IMR-90 (cell line): ENCODE results near the gene C5orf52. TPM values are rescaled to one million over a fixed set of nuclear protein-coding genes. Genes with fewer than 3 reads are reported as not detected.
"Not testable (repeated sequence)": the region's sequence is repeated elsewhere in the genome, so short reads cannot be mapped to it uniquely, and the experiment has no call there.

Experiments
- ATAC-seq: fragments of 200-7000 bp; cut with Tn5 transposase; 2 replicates; pipeline ENCODE4 v1.9.1; 2020; ENCODE audit warnings: low read depth, mild to moderate bottlenecking, moderate library complexity
- BruUV-seq: library from RNA; stranded (reverse); fragments of 400-500 nt; replicated peaks from 2 replicates; lab custom pipeline; 2021; lab: Mats Ljungman, UMichigan
- CTCF ChIA-PET: fragments of 300-600 bp; formaldehyde crosslinking; extraction: SDS; loops from one replicate; lab custom pipeline; 2021; ENCODE audit warnings: antibody characterized with exemption; lab: Yijun Ruan, JAX
- POLR2A ChIA-PET: fragments of 300-600 bp; sonication (Branson Sonifier 250); formaldehyde crosslinking; loops from one replicate; lab custom pipeline; 2022; ENCODE audit warnings: antibody characterized with exemption; ENCODE audit not compliant: unreplicated experiment; lab: Charles Lee
- DNase-seq: peaks from one replicate; pipeline ENCODE4 v3.0.0; 2013
- H2AFZ ChIP-seq: replicated peaks from 2 replicates; pipeline ENCODE3; 2013; ENCODE audit warnings: low read length, mild to moderate bottlenecking; ENCODE audit not compliant: poor library complexity
- H2AK5ac ChIP-seq: 2 replicates; pipeline ENCODE4 v1.6.1; 2013; ENCODE audit warnings: low read depth, low read length, inconsistent platforms
- H2AK9ac ChIP-seq: replicated peaks from 2 replicates; pipeline ENCODE3; 2013; ENCODE audit warnings: mild to moderate bottlenecking, low read depth, low read length, moderate library complexity; ENCODE audit not compliant: poor library complexity
- H2BK120ac ChIP-seq: 2 replicates; pipeline ENCODE4 v1.6.1; 2013; ENCODE audit warnings: low read depth, low read length, inconsistent platforms
- H2BK15ac ChIP-seq: 3 replicates; pipeline ENCODE4 v1.6.1; 2013; ENCODE audit warnings: low read depth, low read length, inconsistent platforms
- H2BK20ac ChIP-seq: 2 replicates; pipeline ENCODE4 v1.6.1; 2013; ENCODE audit warnings: low read depth, mild to moderate bottlenecking, inconsistent platforms, low read length, moderate library complexity
- H2BK5ac ChIP-seq: 2 replicates; pipeline ENCODE4 v1.6.1; 2013; ENCODE audit warnings: mild to moderate bottlenecking, low read depth, low read length, inconsistent platforms; ENCODE audit not compliant: poor library complexity, severe bottlenecking
- H3K14ac ChIP-seq: replicated peaks from 2 replicates; pipeline ENCODE4 v1.6.1; 2013; ENCODE audit warnings: low read depth, low read length, inconsistent platforms
- H3K18ac ChIP-seq: 2 replicates; pipeline ENCODE4 v1.6.1; 2013; ENCODE audit warnings: low read depth, low read length, control low read depth
- H3K23ac ChIP-seq: 2 replicates; pipeline ENCODE4 v1.6.1; 2013; ENCODE audit warnings: low read depth, low read length, inconsistent platforms
- H3K27ac ChIP-seq: 2 replicates; pipeline ENCODE4 v1.5.1; 2013; ENCODE audit warnings: mild to moderate bottlenecking, control low read depth, low read length; ENCODE audit not compliant: insufficient read depth
- H3K27me3 ChIP-seq: 2 replicates; pipeline ENCODE4 v1.6.1; 2013; ENCODE audit warnings: low read length; ENCODE audit not compliant: control insufficient read depth, insufficient read depth
- H3K36me3 ChIP-seq: 2 replicates; pipeline ENCODE4 v1.6.1; 2013; ENCODE audit warnings: low read length, mixed read lengths; ENCODE audit not compliant: control insufficient read depth, insufficient read depth
- H3K4ac ChIP-seq: 2 replicates; pipeline ENCODE4 v1.6.1; 2013; ENCODE audit warnings: low read depth, low read length, inconsistent platforms
- H3K4me1 ChIP-seq: 2 replicates; pipeline ENCODE4 v1.6.1; 2013; ENCODE audit warnings: low read length, mixed read lengths; ENCODE audit not compliant: control insufficient read depth, insufficient read depth
- H3K4me2 ChIP-seq: 2 replicates; pipeline ENCODE4 v1.6.1; 2013; ENCODE audit warnings: low read depth, mild to moderate bottlenecking, control low read depth, low read length, moderate library complexity
- H3K4me3 ChIP-seq: 2 replicates; pipeline ENCODE4 v1.5.1; 2013; ENCODE audit warnings: low read depth, mild to moderate bottlenecking, control low read depth, low read length, moderate library complexity; ENCODE audit not compliant: insufficient read depth
- H3K56ac ChIP-seq: 2 replicates; pipeline ENCODE4 v1.6.1; 2013; ENCODE audit warnings: low read length, inconsistent platforms; ENCODE audit not compliant: insufficient read depth; ENCODE audit errors: extremely low read depth
- H3K79me1 ChIP-seq, 2 experiments: 2 replicates each; pipeline ENCODE4 v1.6.1; 2013; ENCODE audit warnings: low read length in 2 of 2, inconsistent platforms in 1 of 2, low read depth in 1 of 2
- H3K9ac ChIP-seq: 2 replicates; pipeline ENCODE4 v1.6.1; 2013; ENCODE audit warnings: low read depth, low read length, control low read depth
- H3K9me1 ChIP-seq: 2 replicates; pipeline ENCODE4 v1.6.1; 2013; ENCODE audit warnings: low read length, inconsistent platforms; ENCODE audit not compliant: insufficient read depth
- H3K9me3 ChIP-seq: 2 replicates; pipeline ENCODE4 v1.6.1; 2013; ENCODE audit warnings: low read length; ENCODE audit not compliant: control insufficient read depth, insufficient read depth
- H4K20me1 ChIP-seq: 2 replicates; pipeline ENCODE4 v1.6.1; 2013; ENCODE audit warnings: low read length, inconsistent platforms; ENCODE audit not compliant: insufficient read depth
- H4K5ac ChIP-seq: 2 replicates; pipeline ENCODE4 v1.6.1; 2013; ENCODE audit warnings: mild to moderate bottlenecking, low read depth, low read length, control low read depth
- H4K8ac ChIP-seq, 2 experiments: 2 replicates each; pipeline ENCODE4 v1.6.1; 2013; ENCODE audit warnings: low read depth in 2 of 2, low read length in 2 of 2, control low read depth in 1 of 2, inconsistent platforms in 1 of 2
- H4K91ac ChIP-seq: 2 replicates; pipeline ENCODE4 v1.6.1; 2013; ENCODE audit warnings: low read depth, low read length, inconsistent platforms; ENCODE audit not compliant: insufficient read depth
- WGBS, 2 experiments: methylation state at CpG; one replicate each; pipeline versions ENCODE4 v1.1.5 to v1.1.7; 2013; ENCODE audit warnings: missing lambda C conversion rate in 2 of 2; ENCODE audit not compliant: insufficient read length in 1 of 2; ENCODE audit errors: extremely low coverage in 2 of 2; 5-methylcytosine and 5-hydroxymethylcytosine counted together
- dilution Hi-C: fragments of 300-500 bp; cut with HindIII; formaldehyde crosslinking; loops from one replicate; pipeline ENCODE4 v1.14.3; 2018; ENCODE audit warnings: low sequenced_read_pairs; ENCODE audit not compliant: unreplicated experiment
- in situ Hi-C: fragments of 300-500 bp; cut with MboI; formaldehyde crosslinking; loops from 3 replicates; pipeline ENCODE4 v1.14.3; 2019; ENCODE audit warnings: low sequenced_read_pairs, inconsistent platforms, mixed read lengths
- intact Hi-C: fragments of 100-400 bp; cut with micrococcal nuclease; formaldehyde crosslinking; loops from 2 replicates; pipeline ENCODE4 v1.10.0; 2022
- polyA plus RNA-seq, 3 experiments: library from polyadenylated mRNA; depleted of rRNA; stranded (reverse); fragments of >200 nt; gene quantifications; 2 replicates each; pipeline ENCODE4 v1.2.3, GENCODE V29; 2012; ENCODE audit warnings: low replicate concordance in 1 of 3
- total RNA-seq: library from RNA; depleted of rRNA; stranded (reverse); fragments of >200 nt; gene quantifications from 2 replicates; pipeline ENCODE4 v1.2.3, GENCODE V29; 2012

The C5orf52 gene
- total and polyA plus RNA-seq, 2 of the 4 experiments (the other 2 are of a cell fraction): not detected

DNA sequence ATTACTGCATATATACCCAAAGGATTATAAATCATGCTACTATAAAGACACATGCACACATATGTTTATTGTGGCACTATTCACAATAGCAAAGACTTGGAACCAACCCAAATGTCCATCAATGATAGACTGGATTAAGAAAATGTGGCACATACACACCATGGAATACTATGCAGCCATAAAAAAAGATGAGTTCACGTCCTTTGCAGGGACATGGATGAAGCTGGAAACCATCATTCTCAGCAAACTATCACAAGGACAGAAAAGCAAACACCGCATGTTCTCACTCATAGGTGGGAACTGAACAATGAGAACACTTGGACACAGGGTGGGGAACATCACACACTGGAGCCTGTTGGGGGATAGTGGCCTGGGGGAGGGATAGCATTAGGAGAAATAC, 55.3 kb downstream of the C5orf52 start:
- in situ Hi-C loops, BruUV-seq, H2BK120ac ChIP-seq, H4K91ac ChIP-seq, H2BK5ac ChIP-seq, H3K14ac ChIP-seq, H3K27ac ChIP-seq, H3K23ac ChIP-seq, H3K9me3 ChIP-seq, H4K5ac ChIP-seq, H3K4me2 ChIP-seq, H2AK5ac ChIP-seq, H3K18ac ChIP-seq, dilution Hi-C loops, H4K20me1 ChIP-seq, CTCF ChIA-PET, H3K36me3 ChIP-seq, H3K4me3 ChIP-seq, POLR2A ChIA-PET, ATAC-seq, H3K9me1 ChIP-seq, H2BK15ac ChIP-seq, H3K79me1 ChIP-seq, H2BK20ac ChIP-seq, H2AFZ ChIP-seq, H2AK9ac ChIP-seq, H3K9ac ChIP-seq, DNase-seq, H3K4ac ChIP-seq, H3K4me1 ChIP-seq, intact Hi-C loops, H4K8ac ChIP-seq, H3K56ac ChIP-seq, H3K27me3 ChIP-seq: not testable (repeated sequence)
- WGBS, 2 experiments: no CpG with 5 or more reads among the region's 2 CpGs

- H3K4me1 ChIP-seq, H2BK15ac ChIP-seq, H3K27ac ChIP-seq, H3K9ac ChIP-seq, in situ Hi-C loops, H3K36me3 ChIP-seq, H3K27me3 ChIP-seq, H3K23ac ChIP-seq, intact Hi-C loops, DNase-seq, H3K14ac ChIP-seq, H2AFZ ChIP-seq, BruUV-seq, H2AK5ac ChIP-seq, dilution Hi-C loops, H3K4ac ChIP-seq, POLR2A ChIA-PET, H4K91ac ChIP-seq, H3K4me2 ChIP-seq, H3K79me1 ChIP-seq, H4K20me1 ChIP-seq, H4K8ac ChIP-seq, H3K9me1 ChIP-seq, ATAC-seq, H4K5ac ChIP-seq, H2BK120ac ChIP-seq, H3K4me3 ChIP-seq, H2BK20ac ChIP-seq, H3K56ac ChIP-seq, H2AK9ac ChIP-seq, H3K18ac ChIP-seq, H2BK5ac ChIP-seq, H3K9me3 ChIP-seq: not testable (repeated sequence)
- CTCF ChIA-PET: interaction anchor here (0.9 kb wide), 1 partner anchor 15 kb away, joined by 3 read pairs; no protein-coding TSS in a partner anchor
- no CpG with 5 or more reads among the region's 1 CpG for WGBS, 2 experiments
Observed at GRCh38 chr5:157727858-157728257, 56.5 kb downstream of the C5orf52 start.
